Breast epithelium (tissue), 3 donors: ENCODE results near the gene LZTFL1.

Experiments used
- POLR2A ChIP-seq: fragments of 450-650 bp; IDR thresholded peaks from one replicate; pipeline ENCODE4 v1.6.1; 2016; ENCODE audit warnings: antibody characterized with exemption, mild to moderate bottlenecking, moderate library complexity
- POLR2AphosphoS5 ChIP-seq, 3 donors: sonication (generic); formaldehyde crosslinking; IDR thresholded peaks; one replicate each; pipeline ENCODE4 v1.6.1; 2017; ENCODE audit warnings: antibody characterized with exemption in 3 of 3

DNA sequence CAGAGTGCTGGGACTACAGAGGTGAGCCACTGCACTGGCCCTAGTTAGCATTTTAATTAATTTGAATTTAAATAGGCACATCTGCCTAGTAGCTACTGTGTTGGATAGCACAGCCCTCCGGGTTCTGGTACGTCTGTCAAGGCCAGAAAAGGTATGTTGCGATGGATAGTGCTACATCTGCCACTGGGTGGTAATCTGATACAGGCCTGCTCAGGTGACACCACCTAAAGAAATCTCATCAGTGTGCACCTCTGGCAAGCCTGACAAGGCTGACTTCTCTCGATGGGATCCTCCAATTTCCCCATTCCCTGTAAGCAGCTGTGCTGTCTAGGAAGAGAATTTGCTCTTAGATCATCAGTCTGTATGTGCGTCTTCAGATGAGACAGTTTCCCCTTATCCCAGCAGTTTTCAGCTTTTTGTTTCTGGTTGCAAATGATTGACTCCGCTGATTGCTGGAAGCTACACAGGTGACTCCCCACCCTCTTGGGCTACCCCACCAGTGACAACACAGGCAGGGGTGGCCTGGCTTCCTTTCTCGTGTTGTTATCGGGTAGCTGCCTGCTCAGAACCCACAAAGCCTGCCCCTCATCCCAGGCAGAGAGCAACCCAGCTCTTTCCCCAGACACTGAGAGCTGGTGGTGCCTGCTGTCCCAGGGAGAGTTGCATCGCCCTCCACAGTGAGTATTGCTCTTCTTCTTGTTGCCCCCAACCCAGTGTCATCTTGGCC, 44.2 kb upstream of the LZTFL1 start, which contains the start of gene CCR9:
- TF ChIP-seq POLR2A (no peak), POLR2AphosphoS5 (IDR thresholded peaks at IDR 0.05) (no peak)
